ENCODE data around the gene CFAP65. TPM values are rescaled to one million over a fixed set of nuclear protein-coding genes. Genes with fewer than 3 reads are reported as not detected.
A peak's percentile ranks its signal among the peaks of the same experiment; 100 is the strongest.

Gene CFAP65
- total RNA-seq, 1 donor from 2014 or later, result 0.80 TPM

GRCh38 chr2:219056896-219057708 is 15.8 kb upstream of the CFAP65 start:
- Histone ChIP-seq H3F3A (ENCODE audit: low read depth) (peaks cover 9% of the 10 kb centered on the region), H3K4me1 (peaks cover 8% of the 10 kb centered on the region), H3K79me2 (ENCODE audit: low read depth) (no peaks in the 10 kb centered on the region), H3K4me3 (no peak overlapping the region), H3K9ac (no peak overlapping the region), H4K20me1 (ENCODE audit: low read depth) (peaks cover 45% of the 10 kb centered on the region), H3K27me3 (peaks cover 100% of the 10 kb centered on the region), H3K4me2 (peak overlapping the region; percentile 39), H2AFZ (replicated peaks) (no peak overlapping the region), H3K27ac (no peak overlapping the region), H3K36me3 (no peaks in the 10 kb centered on the region), H3K9me3 (ENCODE audit: low read depth) (no peaks in the 10 kb centered on the region)
- DNase-seq (ENCODE audit: low spot score), result peak; percentile 35
- peaks cover 3% of the 10 kb centered on the region for H3K9me3 Mint-ChIP-seq
- TF ChIP-seq EZH2phosphoT487 (IDR thresholded peaks at IDR 0.05), result no peak
- TF ChIP-seq EZH2 (IDR thresholded peaks at IDR 0.05), result no peak
- TF ChIP-seq CTCF (IDR thresholded peaks at IDR 0.05), result no peak
- H3K4me1 Mint-ChIP-seq, result peaks cover 8% of the 10 kb centered on the region
- H3K36me3 Mint-ChIP-seq, result no peaks in the 10 kb centered on the region
- H3K27ac Mint-ChIP-seq, result no peak overlapping the region
- H3K27me3 Mint-ChIP-seq (ENCODE audit: insufficient read depth, low read depth), result peaks cover 67% of the 10 kb centered on the region
- no peak overlapping the region for H3K4me3 Mint-ChIP-seq

- no peak for DNase-seq (ENCODE audit: low spot score)
- Histone ChIP-seq H3K36me3 (no peaks in the 10 kb centered on the region), H3K4me3 (no peak overlapping the region), H3K27me3 (peaks cover 100% of the 10 kb centered on the region), H3K4me1 (peaks cover 6% of the 10 kb centered on the region), H3F3A (ENCODE audit: low read depth) (peaks cover 9% of the 10 kb centered on the region), H3K27ac (no peak overlapping the region), H3K9ac (no peak overlapping the region), H3K9me3 (ENCODE audit: low read depth) (no peaks in the 10 kb centered on the region), H2AFZ (replicated peaks) (no peak overlapping the region), H3K4me2 (no peak overlapping the region), H3K79me2 (ENCODE audit: low read depth) (no peaks in the 10 kb centered on the region), H4K20me1 (ENCODE audit: low read depth) (peaks cover 37% of the 10 kb centered on the region)
- Mint-ChIP-seq H3K27me3 (ENCODE audit: insufficient read depth, low read depth) (peaks cover 61% of the 10 kb centered on the region), H3K9me3 (peaks cover 3% of the 10 kb centered on the region), H3K36me3 (no peaks in the 10 kb centered on the region), H3K4me1 (peaks cover 3% of the 10 kb centered on the region), H3K4me3 (peak overlapping the region; percentile 44), H3K27ac (no peak overlapping the region)
- TF ChIP-seq EZH2 (IDR thresholded peaks at IDR 0.05) (no peak), EZH2phosphoT487 (IDR thresholded peaks at IDR 0.05) (no peak), CTCF (IDR thresholded peaks at IDR 0.05) (no peak)
Measured at GRCh38 chr2:219056176-219056895, 15.0 kb upstream of the CFAP65 start.

- peak; percentile 4 for TF ChIP-seq EZH2 (IDR thresholded peaks at IDR 0.05)
- TF ChIP-seq EZH2phosphoT487 (IDR thresholded peaks at IDR 0.05), result no peak
- H3K79me2 ChIP-seq (ENCODE audit: low read depth), result no peaks in the 10 kb centered on the region
- no peaks in the 10 kb centered on the region for H3K4me1 ChIP-seq
- H3K27ac ChIP-seq, result no peak overlapping the region
- H3F3A ChIP-seq (ENCODE audit: low read depth), result peaks cover 9% of the 10 kb centered on the region
- Mint-ChIP-seq H3K27me3 (ENCODE audit: insufficient read depth, low read depth) (peaks cover 61% of the 10 kb centered on the region), H3K27ac (no peak overlapping the region), H3K9me3 (peaks cover 3% of the 10 kb centered on the region), H3K4me1 (peaks cover 2% of the 10 kb centered on the region), H3K36me3 (no peaks in the 10 kb centered on the region), H3K4me3 (no peak overlapping the region)
- no peak for DNase-seq (ENCODE audit: low spot score)
- H3K36me3 ChIP-seq, result no peaks in the 10 kb centered on the region
- H3K4me2 ChIP-seq, result no peak overlapping the region
- no peaks in the 10 kb centered on the region for H3K9me3 ChIP-seq (ENCODE audit: low read depth)
- H3K9ac ChIP-seq, result no peak overlapping the region
- H3K4me3 ChIP-seq, result no peak overlapping the region
- peaks cover 100% of the 10 kb centered on the region for H3K27me3 ChIP-seq
- peaks cover 31% of the 10 kb centered on the region for H4K20me1 ChIP-seq (ENCODE audit: low read depth)
- H2AFZ ChIP-seq (replicated peaks), result no peak overlapping the region
Measured at GRCh38 chr2:219054956-219055903, 13.9 kb upstream of the CFAP65 start.

All from neural progenitor cell (in vitro differentiated cells).